Measurements from ENCODE around the gene C1orf232. TPM values are rescaled to one million over a fixed set of nuclear protein-coding genes. Genes with fewer than 3 reads are reported as not detected.

Gene C1orf232
- total and polyA plus RNA-seq, 9 of the 15 experiments (the other 6 are each of a cell fraction or from before 2014, with no cell fraction given), result not detected

GRCh38 chr1:26125946-26126320 is 42.8 kb downstream of the C1orf232 start (continued):
- TF ChIP-seq WHSC1 (IDR thresholded peaks at IDR 0.05; ENCODE audit: low read length) (no peak), ZNF311 (CRISPR knock-in tag; IDR thresholded peaks at IDR 0.05) (peak; percentile 75; the same call in 1 of the 2 replicates), ZBTB9 (CRISPR knock-in tag; IDR thresholded peaks at IDR 0.05) (peak; percentile 64; the same call in 1 of the 2 replicates), E4F1 (CRISPR knock-in tag; IDR thresholded peaks at IDR 0.05; ENCODE audit: borderline replicate concordance) (0 out of 2 replicates have a peak, but pooled peaks have one; percentile 56), SMARCA5 (IDR thresholded peaks at IDR 0.05) (peak; percentile 47), CEBPZ (IDR thresholded peaks at IDR 0.05; ENCODE audit: borderline replicate concordance, low read depth, low read length) (no peak), HDAC6 (IDR thresholded peaks at IDR 0.05; ENCODE audit: low read depth, low read length) (no peak), HSF4 (CRISPR knock-in tag; IDR thresholded peaks at IDR 0.05; ENCODE audit: borderline replicate concordance) (peak; percentile 19; the same call in 1 of the 2 replicates), ZFP1 (CRISPR knock-in tag; IDR thresholded peaks at IDR 0.05) (0 out of 2 replicates have a peak, but pooled peaks have one; percentile 0), NUFIP1 (IDR thresholded peaks at IDR 0.05; ENCODE audit: partially characterized antibody) (no peak), TEAD1 (CRISPR knock-in tag; IDR thresholded peaks at IDR 0.05) (peak in 1 of 2 experiments; percentile 4; a peak in 1 of 4 replicates), ZNF407 (IDR thresholded peaks at IDR 0.05; ENCODE audit: low read depth) (no peak), NFXL1 (CRISPR knock-in tag; IDR thresholded peaks at IDR 0.05) (peak; percentile 82; the same call in 1 of the 2 replicates)
